ENCODE results near the gene PCDHB8.
A peak's percentile ranks its signal among the peaks of the same experiment; 100 is the strongest.
"Not testable (repeated sequence)": the region's sequence is repeated elsewhere in the genome, so short reads cannot be mapped to it uniquely, and the experiment has no call there.

The PCDHB8 gene

DNA sequence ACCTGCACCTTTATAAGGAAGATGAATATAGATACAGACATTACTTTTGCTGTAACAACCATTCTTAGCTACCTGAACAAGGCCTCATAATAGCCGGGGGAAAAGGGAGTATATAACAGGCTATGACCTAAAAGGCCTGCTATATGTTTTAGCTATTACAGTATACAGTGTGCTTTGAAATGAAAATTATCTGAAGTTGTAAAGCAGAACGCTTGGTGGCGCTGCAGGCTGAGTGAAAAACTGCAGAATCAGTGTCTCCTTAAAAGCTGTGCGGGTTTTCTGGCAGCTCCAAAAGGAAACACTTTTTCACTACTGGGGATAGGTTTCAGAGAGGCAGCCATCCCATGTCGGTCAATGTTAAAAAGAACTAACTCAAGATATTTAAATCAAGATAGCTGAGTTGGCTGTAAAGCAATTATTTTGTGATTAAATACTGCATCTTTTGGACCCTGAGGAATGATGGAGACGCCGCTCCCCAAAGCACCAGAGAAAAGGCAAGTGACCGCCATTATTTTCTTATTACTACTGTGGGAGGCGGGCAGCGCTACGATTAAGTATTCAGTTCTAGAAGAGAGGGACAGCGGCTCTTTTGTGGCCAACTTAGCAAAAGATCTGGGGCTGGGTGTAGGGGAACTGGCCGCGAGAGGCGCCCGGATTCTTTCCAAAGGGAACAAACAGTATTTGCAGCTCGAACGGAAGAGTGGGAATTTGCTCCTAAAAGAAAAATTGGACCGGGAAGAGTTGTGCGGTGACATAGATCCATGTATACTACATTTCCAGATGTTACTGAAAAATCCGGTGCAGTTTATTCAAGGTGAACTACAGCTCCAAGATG is 21.8 kb upstream of the PCDHB8 start:
- peak; percentile 78 for FAIRE-seq
- DNase-seq (ENCODE audit: insufficient read length, low spot score): no peak
- TF ChIP-seq, protein P1, sequence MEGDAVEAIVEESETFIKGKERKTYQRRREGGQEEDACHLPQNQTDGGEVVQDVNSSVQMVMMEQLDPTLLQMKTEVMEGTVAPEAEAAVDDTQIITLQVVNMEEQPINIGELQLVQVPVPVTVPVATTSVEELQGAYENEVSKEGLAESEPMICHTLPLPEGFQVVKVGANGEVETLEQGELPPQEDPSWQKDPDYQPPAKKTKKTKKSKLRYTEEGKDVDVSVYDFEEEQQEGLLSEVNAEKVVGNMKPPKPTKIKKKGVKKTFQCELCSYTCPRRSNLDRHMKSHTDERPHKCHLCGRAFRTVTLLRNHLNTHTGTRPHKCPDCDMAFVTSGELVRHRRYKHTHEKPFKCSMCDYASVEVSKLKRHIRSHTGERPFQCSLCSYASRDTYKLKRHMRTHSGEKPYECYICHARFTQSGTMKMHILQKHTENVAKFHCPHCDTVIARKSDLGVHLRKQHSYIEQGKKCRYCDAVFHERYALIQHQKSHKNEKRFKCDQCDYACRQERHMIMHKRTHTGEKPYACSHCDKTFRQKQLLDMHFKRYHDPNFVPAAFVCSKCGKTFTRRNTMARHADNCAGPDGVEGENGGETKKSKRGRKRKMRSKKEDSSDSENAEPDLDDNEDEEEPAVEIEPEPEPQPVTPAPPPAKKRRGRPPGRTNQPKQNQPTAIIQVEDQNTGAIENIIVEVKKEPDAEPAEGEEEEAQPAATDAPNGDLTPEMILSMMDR (IDR thresholded peaks at IDR 0.05; ENCODE audit: insufficient read depth, missing control alignments): peak; percentile 12

DNA sequence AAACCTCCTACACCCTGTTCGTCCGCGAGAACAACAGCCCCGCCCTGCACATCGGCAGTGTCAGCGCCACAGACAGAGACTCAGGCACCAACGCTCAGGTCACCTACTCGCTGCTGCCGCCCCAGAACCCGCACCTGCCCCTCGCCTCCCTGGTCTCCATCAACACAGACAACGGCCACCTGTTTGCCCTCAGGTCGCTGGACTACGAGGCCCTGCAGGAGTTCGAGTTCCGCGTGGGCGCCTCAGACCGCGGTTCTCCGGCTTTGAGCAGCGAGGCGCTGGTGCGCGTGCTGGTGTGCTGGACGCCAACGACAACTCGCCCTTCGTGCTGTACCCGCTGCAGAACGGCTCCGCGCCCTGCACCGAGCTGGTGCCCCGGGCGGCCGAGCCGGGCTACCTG is 20.2 kb upstream of the PCDHB8 start:
- FAIRE-seq; DNase-seq (ENCODE audit: insufficient read length, low spot score): not testable (repeated sequence)

DNA sequence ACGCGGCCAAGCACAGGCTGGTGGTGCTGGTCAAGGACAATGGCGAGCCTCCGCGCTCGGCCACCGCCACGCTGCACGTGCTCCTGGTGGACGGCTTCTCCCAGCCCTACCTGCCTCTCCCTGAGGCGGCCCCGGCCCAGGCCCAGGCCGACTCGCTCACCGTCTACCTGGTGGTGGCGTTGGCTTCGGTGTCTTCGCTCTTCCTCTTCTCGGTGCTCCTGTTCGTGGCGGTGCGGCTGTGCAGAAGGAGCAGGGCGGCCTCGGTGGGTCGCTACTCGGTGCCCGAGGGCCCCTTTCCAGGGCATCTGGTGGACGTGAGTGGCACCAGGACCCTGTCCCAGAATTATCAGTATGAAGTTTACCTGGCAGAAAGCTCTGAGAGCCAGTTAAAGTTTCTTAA is 19.7 kb upstream of the PCDHB8 start:
- not testable (repeated sequence) for FAIRE-seq; DNase-seq (ENCODE audit: insufficient read length, low spot score)

DNA sequence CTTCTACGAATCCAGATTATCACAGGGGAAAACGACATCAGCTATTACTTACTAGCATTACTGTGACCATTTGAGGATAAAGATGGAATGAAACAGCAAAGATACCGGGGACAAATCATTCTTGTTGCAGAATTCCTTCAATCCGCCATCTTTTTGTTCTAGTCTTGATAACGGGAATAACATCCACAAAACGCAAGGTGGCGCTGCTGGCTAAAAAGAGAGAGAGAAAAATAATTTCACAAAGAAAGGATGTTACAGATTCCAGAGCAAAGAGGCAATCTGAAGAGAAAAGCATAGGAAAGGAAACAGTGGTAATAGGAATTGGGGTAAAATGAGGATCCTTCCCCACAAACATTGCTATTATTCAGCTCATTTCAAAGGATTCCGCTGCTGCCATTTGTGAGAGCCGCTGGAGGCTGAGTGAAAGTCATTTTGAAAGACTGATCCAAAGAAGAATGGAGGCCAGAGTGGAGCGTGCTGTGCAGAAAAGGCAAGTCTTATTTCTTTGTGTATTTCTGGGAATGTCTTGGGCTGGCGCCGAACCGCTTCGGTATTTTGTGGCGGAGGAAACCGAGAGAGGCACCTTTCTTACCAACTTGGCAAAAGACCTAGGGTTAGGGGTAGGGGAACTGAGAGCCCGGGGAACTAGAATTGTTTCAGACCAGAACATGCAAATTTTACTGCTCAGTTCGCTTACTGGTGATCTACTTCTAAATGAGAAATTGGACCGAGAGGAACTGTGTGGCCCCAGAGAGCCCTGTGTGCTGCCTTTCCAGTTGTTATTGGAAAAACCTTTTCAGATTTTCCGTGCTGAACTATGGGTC is 5.0 kb upstream of the PCDHB8 start, which contains the start of gene PCDHB7:
Gene PCDHB7 (plus strand): TSS at position 264 of the 824 bp plus-strand sequence. CDS start 192 bp downstream, at position 456.
- FAIRE-seq (peak; percentile 53), DNase-seq (ENCODE audit: insufficient read length, low spot score) (no peak)
- TF ChIP-seq, protein P1 (IDR thresholded peaks at IDR 0.05; ENCODE audit: insufficient read depth, missing control alignments): peak; percentile 54

DNA sequence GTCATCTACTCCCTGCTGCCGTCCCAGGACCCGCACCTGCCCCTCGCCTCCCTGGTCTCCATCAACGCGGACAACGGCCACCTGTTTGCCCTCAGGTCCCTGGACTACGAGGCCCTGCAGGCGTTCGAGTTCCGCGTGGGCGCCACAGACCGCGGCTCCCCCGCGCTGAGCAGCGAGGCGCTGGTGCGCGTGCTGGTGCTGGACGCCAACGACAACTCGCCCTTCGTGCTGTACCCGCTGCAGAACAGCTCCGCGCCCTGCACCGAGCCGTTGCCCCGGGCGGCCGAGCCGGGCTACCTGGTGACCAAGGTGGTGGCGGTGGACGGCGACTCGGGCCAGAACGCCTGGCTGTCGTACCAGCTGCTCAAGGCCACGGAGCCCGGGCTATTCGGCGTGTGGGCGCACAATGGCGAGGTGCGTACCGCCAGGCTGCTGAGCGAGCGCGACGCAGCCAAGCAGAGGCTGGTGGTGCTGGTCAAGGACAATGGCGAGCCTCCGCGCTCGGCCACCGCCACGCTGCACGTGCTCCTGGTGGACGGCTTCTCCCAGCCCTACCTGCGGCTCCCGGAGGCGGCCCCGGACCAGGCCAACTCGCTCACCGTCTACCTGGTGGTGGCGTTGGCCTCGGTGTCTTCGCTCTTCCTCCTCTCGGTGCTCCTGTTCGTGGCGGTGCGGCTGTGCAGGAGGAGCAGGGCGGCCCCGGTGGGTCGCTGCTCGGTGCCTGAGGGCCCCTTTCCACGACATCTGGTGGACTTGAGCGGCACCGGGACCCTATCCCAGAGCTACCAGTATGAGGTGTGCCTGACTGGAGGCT is 3.1 kb upstream of the PCDHB8 start:
- FAIRE-seq: not testable (repeated sequence)

DNA sequence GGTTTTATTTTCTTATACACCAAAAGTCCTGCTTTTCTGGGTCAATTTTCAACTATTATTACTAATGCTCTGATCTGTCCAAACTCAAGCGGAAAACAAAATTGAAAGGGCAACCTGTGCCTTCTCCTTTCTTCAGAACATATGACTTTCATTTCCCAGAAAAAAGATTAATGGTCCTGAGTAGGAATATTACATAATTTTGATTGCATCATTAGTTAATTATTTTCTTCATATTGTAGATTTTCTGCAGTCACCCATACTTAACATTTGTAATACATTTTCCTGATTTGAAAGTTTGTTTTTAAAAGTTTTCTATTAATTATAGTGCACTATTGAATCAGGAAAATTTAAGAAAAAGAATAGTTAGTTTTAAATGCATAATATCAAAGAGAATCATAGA is 1.7 kb upstream of the PCDHB8 start:
- TF ChIP-seq, protein P1 (IDR thresholded peaks at IDR 0.05; ENCODE audit: insufficient read depth, missing control alignments): no peak
- DNase-seq (ENCODE audit: insufficient read length, low spot score): no peak
- FAIRE-seq: no peak

More for the DNA sequence above, 3.1 kb upstream of the PCDHB8 start:
- DNase-seq (ENCODE audit: insufficient read length, low spot score): not testable (repeated sequence)

DNA sequence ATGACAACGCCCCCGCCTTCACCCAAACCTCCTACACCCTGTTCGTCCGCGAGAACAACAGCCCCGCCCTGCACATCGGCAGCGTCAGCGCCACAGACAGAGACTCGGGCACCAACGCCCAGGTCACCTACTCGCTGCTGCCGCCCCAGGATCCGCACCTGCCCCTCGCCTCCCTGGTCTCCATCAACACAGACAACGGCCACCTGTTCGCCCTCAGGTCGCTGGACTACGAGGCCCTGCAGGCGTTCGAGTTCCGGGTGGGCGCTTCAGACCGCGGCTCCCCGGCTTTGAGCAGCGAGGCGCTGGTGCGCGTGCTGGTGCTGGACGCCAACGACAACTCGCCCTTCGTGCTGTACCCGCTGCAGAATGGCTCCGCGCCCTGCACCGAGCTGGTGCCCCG is 1.8 kb downstream of the PCDHB8 start:
- DNase-seq (ENCODE audit: insufficient read length, low spot score); FAIRE-seq: not testable (repeated sequence)

DNA sequence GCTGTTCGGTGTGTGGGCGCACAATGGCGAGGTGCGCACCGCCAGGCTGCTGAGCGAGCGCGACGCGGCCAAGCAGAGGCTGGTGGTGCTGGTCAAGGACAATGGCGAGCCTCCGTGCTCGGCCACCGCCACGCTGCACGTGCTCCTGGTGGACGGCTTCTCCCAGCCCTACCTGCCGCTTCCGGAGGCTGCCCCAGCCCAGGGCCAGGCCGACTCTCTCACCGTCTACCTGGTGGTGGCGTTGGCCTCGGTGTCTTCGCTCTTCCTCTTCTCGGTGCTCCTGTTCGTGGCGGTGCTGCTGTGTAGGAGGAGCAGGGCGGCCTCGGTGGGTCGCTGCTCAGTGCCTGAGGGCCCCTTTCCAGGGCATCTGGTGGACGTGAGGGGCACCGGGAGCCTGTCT is 2.3 kb downstream of the PCDHB8 start:
- FAIRE-seq: not testable (repeated sequence)

DNA sequence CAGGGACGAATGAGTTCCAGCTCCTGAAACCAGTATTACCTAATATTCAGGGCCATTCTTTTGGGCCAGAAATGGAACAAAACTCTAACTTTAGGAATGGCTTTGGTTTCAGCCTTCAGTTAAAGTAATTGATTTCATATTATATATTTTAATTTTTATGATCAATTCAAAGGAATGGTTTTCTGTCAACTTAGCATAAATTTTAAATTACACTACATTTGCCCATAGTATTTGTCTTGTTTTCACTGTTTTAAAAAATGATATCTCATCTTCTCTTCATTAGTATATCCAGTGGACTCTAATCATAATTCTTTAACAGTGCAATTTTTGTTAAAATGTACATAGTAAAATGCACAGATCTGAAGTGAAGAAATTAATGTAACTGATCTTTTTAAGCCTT is 2.7 kb downstream of the PCDHB8 start:
- TF ChIP-seq, protein P1 (IDR thresholded peaks at IDR 0.05; ENCODE audit: insufficient read depth, missing control alignments): no peak

More for the DNA sequence above, 2.3 kb downstream of the PCDHB8 start:
- DNase-seq (ENCODE audit: insufficient read length, low spot score): not testable (repeated sequence)

More for the DNA sequence above, 2.7 kb downstream of the PCDHB8 start:
- no peak for DNase-seq (ENCODE audit: insufficient read length, low spot score)
- no peak for FAIRE-seq
